ENCODE data around the gene NT5E.

GRCh38 chr6:85429346-85429745 is 20.5 kb upstream of the NT5E start:
- TF ChIP-seq EZH2 (IDR thresholded peaks at IDR 0.05) = no peak
- no peak for TF ChIP-seq POLR2AphosphoS5 (IDR thresholded peaks at IDR 0.05; ENCODE audit: borderline replicate concordance, low read depth, low read length)
